Pulmonary artery endothelial cell (primary cell): ENCODE measurements around the gene PKP4. TPM values are rescaled to one million over a fixed set of nuclear protein-coding genes. Genes with fewer than 3 reads are reported as not detected.

Source experiments
- total RNA-seq: library from RNA; depleted of rRNA; stranded (reverse); fragments of >200 nt; gene quantifications from 2 replicates; pipeline ENCODE4 v1.2.3, GENCODE V29; 2014

Gene PKP4
- total RNA-seq, 1 donor from 2014 or later: 35.0 TPM

Other genes with a start within 250 kb of the PKP4 start
- gene CCDC148, start 199 bp upstream of the PKP4 start, total RNA-seq: 0.28 TPM in 1 of 2 replicates, not detected in the other